Testis (tissue), 3 donors: Measurements from ENCODE around the gene SLX4. TPM values are rescaled to one million over a fixed set of nuclear protein-coding genes. Genes with fewer than 3 reads are reported as not detected.
A peak's percentile ranks its signal among the peaks of the same experiment; 100 is the strongest.

Experiments used
- DNase-seq: peaks from one replicate; pipeline ENCODE4 v3.0.0-alpha.2; 2019
- H3K27ac ChIP-seq, 2 donors: fragments of 200-600 bp; sonication (generic); one replicate each; pipeline ENCODE4 v1.5.1; 2019
- H3K27me3 ChIP-seq: fragments of 200-600 bp; sonication (generic); one replicate; pipeline ENCODE4 v1.5.1; 2019
- H3K36me3 ChIP-seq: fragments of 200-600 bp; sonication (generic); one replicate; pipeline ENCODE4 v1.5.1; 2017; ENCODE audit warnings: low read depth; ENCODE audit errors: missing control alignments
- H3K4me1 ChIP-seq: fragments of 200-600 bp; sonication (generic); one replicate; pipeline ENCODE4 v1.5.1; 2019
- H3K4me3 ChIP-seq, 2 donors: fragments of 200-600 bp; sonication (generic); one replicate each; pipeline ENCODE4 v1.5.1; 2017 to 2019
- H3K9me3 ChIP-seq: fragments of 200-600 bp; sonication (generic); one replicate; pipeline ENCODE4 v1.5.1; 2017
- CTCF ChIP-seq, 3 experiments: fragments of 450-650 bp in 2 of 3; fragments of 200-600 bp in 1 of 3; sonication (generic) in 1 of 3; IDR thresholded peaks; one replicate each; pipeline ENCODE4 v1.5.1; 2016 to 2019; ENCODE audit warnings: antibody characterized with exemption in 3 of 3, mild to moderate bottlenecking in 2 of 3, moderate library complexity in 1 of 3
- POLR2A ChIP-seq: fragments of 450-650 bp; IDR thresholded peaks from one replicate; pipeline ENCODE4 v1.6.1; 2017; ENCODE audit warnings: antibody characterized with exemption, mild to moderate bottlenecking, moderate library complexity
- WGBS, 2 donors: methylation state at CpG; one replicate each; pipeline ENCODE4 v1.1.5; 2018; 5-methylcytosine and 5-hydroxymethylcytosine counted together
- intact Hi-C: fragments of 100-400 bp; cut with DNase I; formaldehyde crosslinking; loops from one replicate; pipeline ENCODE4 v1.15.1; 2023; ENCODE audit warnings: low total_unique reads
- polyA plus RNA-seq: library from polyadenylated mRNA; stranded (reverse); fragments of 350-450 nt; fragmentation: Illumina TruSeq; extraction: RNeasy Lipid Tissue Mini Kit (QIAGEN cat#74804); gene quantifications from one replicate; pipeline ENCODE4 v1.2.3, GENCODE V29; 2014; ENCODE audit warnings: low read depth, low replicate concordance; ENCODE audit not compliant: insufficient read depth
- total RNA-seq, 2 donors: library from RNA; depleted of rRNA; stranded (reverse); fragments of >200 nt; gene quantifications; one replicate each; pipeline ENCODE4 v1.2.3, GENCODE V29; 2016

The SLX4 gene
- total and polyA plus RNA-seq, 3 donors from 2014 or later, result 25.9 to 41.3 (median 28.0) TPM

- TF ChIP-seq CTCF (IDR thresholded peaks at IDR 0.05), result no peak
- no peaks in the 10 kb centered on the region for H3K36me3 ChIP-seq
- no peaks in the 10 kb centered on the region for H3K4me1 ChIP-seq
- no peaks in the 10 kb centered on the region for H3K9me3 ChIP-seq
- no peaks in the 10 kb centered on the region for H3K27me3 ChIP-seq
- no peak for DNase-seq
- H3K27ac ChIP-seq, result no peak overlapping the region
- WGBS, 2 donors, result 80 to 82% methylated on average over 12 to 18 of the region's 18 CpGs
- no peak overlapping the region for H3K4me3 ChIP-seq
- intact Hi-C loops, result no loop called here
These were observed 40.3 kb upstream of the SLX4 start for GRCh38 chr16:3651461-3652372.

GRCh38 chr16:3650631-3651265, 39.3 kb upstream of the SLX4 start:
- H3K27ac ChIP-seq, result no peak overlapping the region
- no peak for DNase-seq
- no peak for TF ChIP-seq CTCF (IDR thresholded peaks at IDR 0.05)
- TF ChIP-seq POLR2A, result no peak
- 86 to 91% methylated on average over 13 of the region's 13 CpGs for WGBS, 2 donors
- no peaks in the 10 kb centered on the region for H3K4me1 ChIP-seq
- H3K4me3 ChIP-seq, result no peak overlapping the region
- H3K27me3 ChIP-seq, result no peaks in the 10 kb centered on the region
- intact Hi-C loops, result no loop called here
- no peaks in the 10 kb centered on the region for H3K9me3 ChIP-seq
- no peaks in the 10 kb centered on the region for H3K36me3 ChIP-seq

GRCh38 chr16:3646348-3646920, 35.0 kb upstream of the SLX4 start:
- no peak overlapping the region for H3K27ac ChIP-seq
- peak; percentile 9 for DNase-seq
- WGBS, 2 donors, result 77 to 79% methylated on average over 15 of the region's 15 CpGs

More at GRCh38 chr16:3646348-3646920, 35.0 kb upstream of the SLX4 start:
- TF ChIP-seq CTCF (IDR thresholded peaks at IDR 0.05), result no peak
- TF ChIP-seq POLR2A, result no peak
- no peaks in the 10 kb centered on the region for H3K9me3 ChIP-seq
- intact Hi-C loops, result no loop called here
- H3K4me1 ChIP-seq, result no peaks in the 10 kb centered on the region
- H3K36me3 ChIP-seq, result no peaks in the 10 kb centered on the region
- H3K4me3 ChIP-seq, result no peak overlapping the region
- H3K27me3 ChIP-seq, result no peaks in the 10 kb centered on the region
